Sigmoid colon (tissue), 4 donors: ENCODE data around the gene NOC2L.

ENCODE experiments used
- CTCF ChIP-seq, 4 experiments: fragments of 450-650 bp in 3 of 4; fragments of 200-600 bp in 1 of 4; IDR thresholded peaks; one replicate each; pipeline ENCODE4 v1.5.1; 2016 to 2019; ENCODE audit warnings: antibody characterized with exemption in 4 of 4, mild to moderate bottlenecking in 3 of 4, moderate library complexity in 2 of 4
- POLR2A ChIP-seq, 2 donors: fragments of 450-650 bp; IDR thresholded peaks; one replicate each; pipeline ENCODE4 v1.6.1; 2016; ENCODE audit warnings: antibody characterized with exemption in 2 of 2, mild to moderate bottlenecking in 2 of 2, moderate library complexity in 2 of 2
- POLR2AphosphoS5 ChIP-seq, 4 donors: sonication (generic); formaldehyde crosslinking; IDR thresholded peaks; one replicate each; pipeline ENCODE4 v1.6.1; 2017; ENCODE audit warnings: antibody characterized with exemption in 4 of 4

GRCh38 chr1:937521-937920, 21.5 kb downstream of the NOC2L start:
- TF ChIP-seq CTCF (IDR thresholded peaks at IDR 0.05) (no peak), POLR2A (IDR thresholded peaks at IDR 0.05) (no peak), POLR2AphosphoS5 (IDR thresholded peaks at IDR 0.05) (no peak)
